ENCODE results near the gene MARVELD1.
"Not testable (repeated sequence)": the region's sequence is repeated elsewhere in the genome, so short reads cannot be mapped to it uniquely, and the experiment has no call there.

MARVELD1 gene

GRCh38 chr10:97713339-97713825 lies at the start of gene MARVELD1:
Gene MARVELD1, plus strand, starts transcription at chr10:97713730. Its CDS starts 147 bp downstream, at chr10:97713877.
- peak; percentile 85 for DNase-seq (ENCODE audit: low spot score)

GRCh38 chr10:97664282-97664850 lies 49.2 kb upstream of the MARVELD1 start:
- DNase-seq (ENCODE audit: low spot score), result no peak

GRCh38 chr10:97666992-97667391 lies 46.5 kb upstream of the MARVELD1 start:
- no peak for DNase-seq (ENCODE audit: low spot score)

GRCh38 chr10:97667463-97667862 lies 46.1 kb upstream of the MARVELD1 start:
- DNase-seq (ENCODE audit: low spot score), result no peak

- no peak for DNase-seq (ENCODE audit: low spot score)
Observed at GRCh38 chr10:97669571-97669970, 44.0 kb upstream of the MARVELD1 start.

GRCh38 chr10:97673736-97674525 lies 39.6 kb upstream of the MARVELD1 start:
- DNase-seq (ENCODE audit: low spot score), result peak; percentile 56

GRCh38 chr10:97675222-97675621 lies 38.3 kb upstream of the MARVELD1 start:
- DNase-seq (ENCODE audit: low spot score), result no peak

GRCh38 chr10:97676770-97677581 lies 36.6 kb upstream of the MARVELD1 start:
- DNase-seq (ENCODE audit: low spot score), result peak; percentile 71

GRCh38 chr10:97679594-97679993 lies 33.9 kb upstream of the MARVELD1 start:
- no peak for DNase-seq (ENCODE audit: low spot score)

- DNase-seq (ENCODE audit: low spot score), result no peak
Observed at GRCh38 chr10:97682042-97682441, 31.5 kb upstream of the MARVELD1 start.

GRCh38 chr10:97683556-97684367 lies 29.8 kb upstream of the MARVELD1 start:
- DNase-seq (ENCODE audit: low spot score), result peak; percentile 44

- not testable (repeated sequence) for DNase-seq (ENCODE audit: low spot score)
Observed at GRCh38 chr10:97684368-97684713, 29.2 kb upstream of the MARVELD1 start.

- no peak for DNase-seq (ENCODE audit: low spot score)
Observed at GRCh38 chr10:97684866-97685394, 28.6 kb upstream of the MARVELD1 start.

GRCh38 chr10:97685395-97685958 lies 28.1 kb upstream of the MARVELD1 start:
- no peak for DNase-seq (ENCODE audit: low spot score)

GRCh38 chr10:97686301-97686961 lies 27.1 kb upstream of the MARVELD1 start:
- DNase-seq (ENCODE audit: low spot score), result no peak

GRCh38 chr10:97686962-97687784 lies 26.4 kb upstream of the MARVELD1 start, which contains the start of gene AVPI1:
Gene AVPI1, minus strand, starts transcription at chr10:97687241. Its CDS starts 7,336 bp downstream, at chr10:97679905.
- peak; percentile 96 for DNase-seq (ENCODE audit: low spot score)

- DNase-seq (ENCODE audit: low spot score), result peak; percentile 54
Observed at GRCh38 chr10:97687785-97688781, 25.4 kb upstream of the MARVELD1 start.

- DNase-seq (ENCODE audit: low spot score), result peak; percentile 78
Observed at GRCh38 chr10:97689559-97690020, 23.9 kb upstream of the MARVELD1 start.

Measured in AG08396 (cell line).